Karpas-422 (cell line): ENCODE data around the gene SULT1A2. TPM values are rescaled to one million over a fixed set of nuclear protein-coding genes. Genes with fewer than 3 reads are reported as not detected.
"Not testable (repeated sequence)": the region's sequence is repeated elsewhere in the genome, so short reads cannot be mapped to it uniquely, and the experiment has no call there.

ENCODE experiments used
- DNase-seq: peaks from one replicate; pipeline ENCODE4 v3.0.0-alpha.2; 2015
- H2AFZ ChIP-seq: fragments of 200-600 bp; sonication (generic); 2 replicates; pipeline ENCODE4 v1.6.1; 2014; ENCODE audit warnings: antibody characterized with exemption, low read length, mixed read lengths
- H3K27ac ChIP-seq: fragments of 200-600 bp; sonication (generic); 2 replicates; pipeline ENCODE4 v1.5.1; 2014; ENCODE audit warnings: mild to moderate bottlenecking, low read length, moderate library complexity
- H3K27me3 ChIP-seq: fragments of 200-600 bp; sonication (generic); 2 replicates; pipeline ENCODE4 v1.6.1; 2014; ENCODE audit warnings: low read length, mixed read lengths
- H3K36me3 ChIP-seq: fragments of 200-600 bp; sonication (generic); 2 replicates; pipeline ENCODE4 v1.6.1; 2014; ENCODE audit warnings: low read length, mixed read lengths; ENCODE audit not compliant: insufficient read depth
- H3K4me1 ChIP-seq: fragments of 200-600 bp; sonication (generic); 2 replicates; pipeline ENCODE4 v1.6.1; 2014; ENCODE audit warnings: mild to moderate bottlenecking, low read length, mixed read lengths
- H3K4me2 ChIP-seq: fragments of 200-600 bp; sonication (generic); 2 replicates; pipeline ENCODE4 v1.6.1; 2014; ENCODE audit warnings: low read length, low read depth, mild to moderate bottlenecking; ENCODE audit not compliant: poor library complexity, severe bottlenecking
- H3K4me3 ChIP-seq: fragments of 200-600 bp; sonication (generic); 2 replicates; pipeline ENCODE4 v1.5.1; 2014; ENCODE audit warnings: mild to moderate bottlenecking, antibody characterized with exemption, low read length, mixed read lengths
- H3K79me2 ChIP-seq: fragments of 200-600 bp; sonication (generic); 2 replicates; pipeline ENCODE4 v1.6.1; 2014; ENCODE audit warnings: mild to moderate bottlenecking, low read length, mixed read lengths
- H3K9ac ChIP-seq: fragments of 200-600 bp; sonication (generic); 2 replicates; pipeline ENCODE4 v1.6.0; 2014; ENCODE audit warnings: low read length
- H3K9me2 ChIP-seq: fragments of 200-600 bp; sonication (generic), shearing (Covaris generic); replicated peaks from 2 replicates; pipeline ENCODE4 v1.6.0; 2014; ENCODE audit warnings: mild to moderate bottlenecking, low read length, moderate library complexity; ENCODE audit not compliant: insufficient read depth
- H3K9me3 ChIP-seq: fragments of 300-700, 200-600 bp; sonication (generic); 2 replicates; pipeline ENCODE4 v1.6.1; 2014; ENCODE audit warnings: low read length, mixed read lengths
- H4K20me1 ChIP-seq: fragments of 200-600 bp; sonication (generic); 2 replicates; pipeline ENCODE4 v1.6.1; 2014; ENCODE audit warnings: mild to moderate bottlenecking, antibody characterized with exemption, low read length, low read depth; ENCODE audit not compliant: insufficient read depth
- total RNA-seq: library from RNA; depleted of rRNA; stranded (reverse); fragments of >200 nt; shearing (Covaris generic); gene quantifications from 2 replicates; pipeline ENCODE4 v1.2.3, GENCODE V29; 2014; ENCODE audit warnings: low replicate concordance

The SULT1A2 gene
- total RNA-seq, 1 experiment from 2014 or later, result 16.1 TPM

- peak; percentile 78 for DNase-seq
- H3K9me2 ChIP-seq, result no peaks in the 10 kb centered on the region
- peak overlapping the region; percentile 41 for H3K9ac ChIP-seq
- peak overlapping the region; percentile 67 for H2AFZ ChIP-seq
- peaks cover 23% of the 10 kb centered on the region for H3K4me1 ChIP-seq
- no peaks in the 10 kb centered on the region for H4K20me1 ChIP-seq
- H3K79me2 ChIP-seq, result peaks cover 1% of the 10 kb centered on the region
- peak overlapping the region; percentile 27; the same call in 1 of the 2 replicates for H3K4me3 ChIP-seq
- peak overlapping the region; percentile 58 for H3K4me2 ChIP-seq
- H3K27me3 ChIP-seq, result no peaks in the 10 kb centered on the region
- H3K36me3 ChIP-seq, result no peaks in the 10 kb centered on the region
- H3K27ac ChIP-seq, result no peak overlapping the region
- no peaks in the 10 kb centered on the region for H3K9me3 ChIP-seq
These were observed 47.5 kb downstream of the SULT1A2 start for GRCh38 chr16:28549301-28549899.

GRCh38 chr16:28548306-28548802 is 48.5 kb downstream of the SULT1A2 start:
- no peaks in the 10 kb centered on the region for H3K9me2 ChIP-seq
- H4K20me1 ChIP-seq, result no peaks in the 10 kb centered on the region
- no peak for DNase-seq
- H3K4me1 ChIP-seq, result peaks cover 19% of the 10 kb centered on the region
- no peaks in the 10 kb centered on the region for H3K27me3 ChIP-seq
- no peak overlapping the region for H2AFZ ChIP-seq
- no peak overlapping the region for H3K9ac ChIP-seq
- H3K9me3 ChIP-seq, result no peaks in the 10 kb centered on the region
- no peak overlapping the region for H3K4me3 ChIP-seq
- no peaks in the 10 kb centered on the region for H3K79me2 ChIP-seq
- no peak overlapping the region for H3K4me2 ChIP-seq
- no peaks in the 10 kb centered on the region for H3K36me3 ChIP-seq
- no peak overlapping the region for H3K27ac ChIP-seq

GRCh38 chr16:28546626-28547025 is 50.2 kb downstream of the SULT1A2 start:
- Histone ChIP-seq H3K27me3 (no peaks in the 10 kb centered on the region), H4K20me1 (no peaks in the 10 kb centered on the region)

GRCh38 chr16:28545964-28546363 is 50.9 kb downstream of the SULT1A2 start:
- H3K9me3 ChIP-seq, H3K79me2 ChIP-seq, H3K27me3 ChIP-seq, H4K20me1 ChIP-seq, H3K27ac ChIP-seq, H3K4me1 ChIP-seq, H3K4me2 ChIP-seq, H3K9me2 ChIP-seq, DNase-seq, H2AFZ ChIP-seq, H3K4me3 ChIP-seq, H3K9ac ChIP-seq, H3K36me3 ChIP-seq: not testable (repeated sequence)

More at GRCh38 chr16:28546626-28547025, 50.2 kb downstream of the SULT1A2 start:
- Histone ChIP-seq H3K36me3 (no peaks in the 10 kb centered on the region), H2AFZ (no peak overlapping the region), H3K4me2 (no peak overlapping the region), H3K27ac (no peak overlapping the region), H3K79me2 (no peaks in the 10 kb centered on the region), H3K4me3 (no peak overlapping the region), H3K9me2 (no peaks in the 10 kb centered on the region), H3K9ac (no peak overlapping the region), H3K9me3 (no peaks in the 10 kb centered on the region), H3K4me1 (peaks cover 7% of the 10 kb centered on the region)
- no peak for DNase-seq

- Histone ChIP-seq H3K79me2 (no peaks in the 10 kb centered on the region), H4K20me1 (no peaks in the 10 kb centered on the region), H3K4me3 (no peak overlapping the region), H3K4me2 (no peak overlapping the region), H2AFZ (no peak overlapping the region), H3K9me2 (no peaks in the 10 kb centered on the region), H3K27ac (no peak overlapping the region), H3K36me3 (no peaks in the 10 kb centered on the region), H3K27me3 (no peaks in the 10 kb centered on the region), H3K9ac (no peak overlapping the region), H3K9me3 (no peaks in the 10 kb centered on the region), H3K4me1 (peaks cover 7% of the 10 kb centered on the region)
- DNase-seq, result no peak
These were observed 51.9 kb downstream of the SULT1A2 start for GRCh38 chr16:28544998-28545397.

GRCh38 chr16:28543072-28543471 is 53.8 kb downstream of the SULT1A2 start:
- Histone ChIP-seq H3K4me1 (no peaks in the 10 kb centered on the region), H3K9me2 (no peaks in the 10 kb centered on the region), H3K27me3 (no peaks in the 10 kb centered on the region), H3K79me2 (no peaks in the 10 kb centered on the region), H3K9ac (no peak overlapping the region), H3K4me2 (no peak overlapping the region), H2AFZ (0 out of 2 replicates have a peak overlapping the region, but pooled peaks have one; percentile 11), H4K20me1 (no peaks in the 10 kb centered on the region), H3K36me3 (no peaks in the 10 kb centered on the region), H3K27ac (no peak overlapping the region), H3K4me3 (no peak overlapping the region), H3K9me3 (no peaks in the 10 kb centered on the region)
- peak; percentile 55 for DNase-seq

GRCh38 chr16:28542646-28543045 is 54.2 kb downstream of the SULT1A2 start:
- Histone ChIP-seq H3K4me1 (no peaks in the 10 kb centered on the region), H3K4me3 (no peak overlapping the region), H4K20me1 (no peaks in the 10 kb centered on the region), H3K36me3 (no peaks in the 10 kb centered on the region), H3K9ac (no peak overlapping the region), H3K4me2 (no peak overlapping the region), H3K27ac (no peak overlapping the region), H3K9me2 (no peaks in the 10 kb centered on the region), H3K79me2 (no peaks in the 10 kb centered on the region), H3K27me3 (no peaks in the 10 kb centered on the region), H2AFZ (no peak overlapping the region), H3K9me3 (no peaks in the 10 kb centered on the region)
- DNase-seq, result no peak
